Activated T-helper 1 cell treated with anti-CD3 and anti-CD28 coated beads, Interleukin-2, amount 50 U/mL, for 16 hours (primary cell): Measurements from ENCODE around the gene PRKAR1A.
"Not testable (repeated sequence)": the region's sequence is repeated elsewhere in the genome, so short reads cannot be mapped to it uniquely, and the experiment has no call there.

ENCODE experiments used
- DNase-seq, 2 donors: peaks; one replicate each; pipeline ENCODE4 v3.0.0-alpha.2; 2020; ENCODE audit warnings: low read depth in 1 of 2, low spot score in 1 of 2

The PRKAR1A gene

GRCh38 chr17:68578236-68578635 lies 66.0 kb downstream of the PRKAR1A start:
- DNase-seq: no peak

GRCh38 chr17:68579194-68579927 lies 67.1 kb downstream of the PRKAR1A start:
- no peak for DNase-seq

GRCh38 chr17:68580236-68580770 lies 68.1 kb downstream of the PRKAR1A start:
- DNase-seq: no peak

- no peak for DNase-seq
These were observed 69.8 kb downstream of the PRKAR1A start for GRCh38 chr17:68581863-68582645.

- DNase-seq: not testable (repeated sequence)
These were observed 70.6 kb downstream of the PRKAR1A start for GRCh38 chr17:68582867-68583266.

GRCh38 chr17:68584581-68585303 lies 72.5 kb downstream of the PRKAR1A start:
- DNase-seq: no peak

- no peak for DNase-seq
These were observed 73.4 kb downstream of the PRKAR1A start for GRCh38 chr17:68585643-68586042.

- DNase-seq: no peak
These were observed 74.8 kb downstream of the PRKAR1A start for GRCh38 chr17:68587026-68587425.

GRCh38 chr17:68587847-68588246 lies 75.6 kb downstream of the PRKAR1A start:
- no peak for DNase-seq

- DNase-seq: no peak
These were observed 76.1 kb downstream of the PRKAR1A start for GRCh38 chr17:68588362-68588761.

GRCh38 chr17:68589086-68589485 lies 76.9 kb downstream of the PRKAR1A start:
- DNase-seq: no peak

GRCh38 chr17:68591583-68591982 lies 79.4 kb downstream of the PRKAR1A start:
- no peak for DNase-seq

GRCh38 chr17:68592009-68592408 lies 79.8 kb downstream of the PRKAR1A start:
- DNase-seq: no peak

- DNase-seq: no peak
These were observed 80.7 kb downstream of the PRKAR1A start for GRCh38 chr17:68592682-68593641.

GRCh38 chr17:68594552-68594951 lies 82.3 kb downstream of the PRKAR1A start:
- DNase-seq: no peak

- DNase-seq: no peak
These were observed 83.3 kb downstream of the PRKAR1A start for GRCh38 chr17:68595496-68595895.

GRCh38 chr17:68595986-68596385 lies 83.8 kb downstream of the PRKAR1A start:
- no peak for DNase-seq

GRCh38 chr17:68596411-68596945 lies 84.2 kb downstream of the PRKAR1A start:
- no peak for DNase-seq

- no peak for DNase-seq
These were observed 85.8 kb downstream of the PRKAR1A start for GRCh38 chr17:68598074-68598473.

GRCh38 chr17:68598545-68598961 lies 86.3 kb downstream of the PRKAR1A start:
- DNase-seq: no peak
